Stomach (tissue), 4 donors: Measurements from ENCODE around the gene KIRREL3.

Source experiments
- EP300 ChIP-seq: sonication (generic); formaldehyde crosslinking; IDR thresholded peaks from one replicate; pipeline ENCODE4 v1.6.1; 2017; ENCODE audit warnings: antibody characterized with exemption
- POLR2A ChIP-seq, 4 donors: fragments of 450-650 bp; IDR thresholded peaks; one replicate each; pipeline ENCODE4 v1.6.1; 2016; ENCODE audit warnings: antibody characterized with exemption in 4 of 4, control low read depth in 2 of 4, mild to moderate bottlenecking in 1 of 4, moderate library complexity in 1 of 4
- POLR2AphosphoS5 ChIP-seq, 3 donors: sonication (generic); formaldehyde crosslinking; IDR thresholded peaks; one replicate each; pipeline ENCODE4 v1.6.1; 2016; ENCODE audit warnings: antibody characterized with exemption in 3 of 3

DNA sequence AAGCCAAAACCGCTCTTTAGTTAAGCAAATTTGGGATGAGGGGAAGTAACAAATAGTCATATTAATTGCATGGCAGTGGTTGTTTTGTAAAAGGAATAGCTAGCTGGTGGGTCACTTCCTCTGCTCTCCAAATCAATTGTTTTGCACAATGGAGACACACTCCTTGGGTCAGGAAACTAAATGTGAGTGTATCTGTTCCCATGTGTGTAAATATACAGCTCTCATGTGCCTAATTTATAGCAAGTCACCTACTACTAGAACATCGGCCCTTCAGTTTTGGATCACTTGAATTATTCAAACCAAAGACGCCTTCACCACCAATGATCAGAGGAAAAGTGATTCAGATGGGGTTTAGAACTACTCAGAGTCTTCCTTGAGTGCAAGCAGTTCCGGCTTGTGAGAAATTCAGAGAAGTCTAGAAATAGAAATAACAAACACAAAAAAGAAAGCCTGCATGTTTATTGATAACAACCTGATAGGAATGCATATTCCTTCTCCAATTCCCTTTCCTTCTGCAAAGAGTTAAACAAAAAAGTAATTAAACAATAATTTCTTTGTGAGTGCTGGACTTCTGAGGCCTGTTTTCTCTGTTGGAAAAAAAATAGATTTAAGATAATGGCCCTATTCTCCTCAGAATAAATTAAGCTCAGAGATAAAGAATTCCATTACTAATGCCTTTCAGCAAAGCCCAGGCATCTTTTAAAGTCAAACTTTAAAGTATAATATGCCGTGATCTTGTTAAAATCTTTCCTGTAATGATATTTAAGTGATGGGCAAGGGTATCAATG lies 100.4 kb downstream of the KIRREL3 start:
- TF ChIP-seq POLR2A (IDR thresholded peaks at IDR 0.05) (no peak), EP300 (no peak), POLR2AphosphoS5 (IDR thresholded peaks at IDR 0.05) (no peak)
